Measurements from ENCODE around the gene ASB13.
A peak's percentile ranks its signal among the peaks of the same experiment; 100 is the strongest.
"Not testable (repeated sequence)": the region's sequence is repeated elsewhere in the genome, so short reads cannot be mapped to it uniquely, and the experiment has no call there.

The ASB13 gene

DNA sequence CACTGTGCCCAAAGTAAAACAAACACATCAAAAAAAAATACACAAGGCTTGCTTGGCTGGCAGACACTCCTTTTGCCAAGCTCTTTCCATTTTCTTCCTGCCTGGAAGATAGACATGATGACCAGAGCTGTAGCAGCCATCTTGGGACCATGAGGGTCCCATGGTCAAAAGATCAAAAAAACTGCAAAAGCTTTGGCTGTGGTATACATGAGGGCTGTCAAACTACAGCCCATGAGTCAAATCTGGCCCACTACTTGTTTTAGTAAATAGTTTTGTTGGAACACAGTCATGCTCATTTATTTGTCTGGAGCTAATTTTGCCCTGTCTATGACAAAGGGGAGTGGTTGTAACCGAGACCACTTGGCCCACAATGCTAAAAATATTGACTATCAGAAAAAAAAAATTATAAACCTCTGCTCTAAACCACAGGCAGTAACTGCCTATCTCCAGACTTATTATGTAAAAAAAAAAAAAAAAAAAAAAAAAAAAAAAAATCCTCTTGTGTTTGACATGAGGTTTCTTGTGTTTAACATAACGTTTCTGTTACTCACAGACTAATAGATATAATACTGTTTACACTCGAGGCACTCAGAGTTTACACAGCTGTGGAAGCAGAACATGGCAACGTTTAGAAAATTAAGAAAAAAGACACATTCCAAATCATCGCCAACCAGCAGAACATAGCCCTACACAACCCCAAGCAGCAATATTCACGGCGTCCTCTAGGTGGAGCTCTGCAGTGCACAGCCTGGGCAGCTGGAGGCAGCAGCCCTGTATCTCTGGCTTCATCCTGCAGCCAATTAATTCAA lies 36.9 kb downstream of the ASB13 start:
- intact Hi-C loops (cut with DNase I), result no loop called here
- peak; percentile 29 to 91 (median 80) for DNase-seq

DNA sequence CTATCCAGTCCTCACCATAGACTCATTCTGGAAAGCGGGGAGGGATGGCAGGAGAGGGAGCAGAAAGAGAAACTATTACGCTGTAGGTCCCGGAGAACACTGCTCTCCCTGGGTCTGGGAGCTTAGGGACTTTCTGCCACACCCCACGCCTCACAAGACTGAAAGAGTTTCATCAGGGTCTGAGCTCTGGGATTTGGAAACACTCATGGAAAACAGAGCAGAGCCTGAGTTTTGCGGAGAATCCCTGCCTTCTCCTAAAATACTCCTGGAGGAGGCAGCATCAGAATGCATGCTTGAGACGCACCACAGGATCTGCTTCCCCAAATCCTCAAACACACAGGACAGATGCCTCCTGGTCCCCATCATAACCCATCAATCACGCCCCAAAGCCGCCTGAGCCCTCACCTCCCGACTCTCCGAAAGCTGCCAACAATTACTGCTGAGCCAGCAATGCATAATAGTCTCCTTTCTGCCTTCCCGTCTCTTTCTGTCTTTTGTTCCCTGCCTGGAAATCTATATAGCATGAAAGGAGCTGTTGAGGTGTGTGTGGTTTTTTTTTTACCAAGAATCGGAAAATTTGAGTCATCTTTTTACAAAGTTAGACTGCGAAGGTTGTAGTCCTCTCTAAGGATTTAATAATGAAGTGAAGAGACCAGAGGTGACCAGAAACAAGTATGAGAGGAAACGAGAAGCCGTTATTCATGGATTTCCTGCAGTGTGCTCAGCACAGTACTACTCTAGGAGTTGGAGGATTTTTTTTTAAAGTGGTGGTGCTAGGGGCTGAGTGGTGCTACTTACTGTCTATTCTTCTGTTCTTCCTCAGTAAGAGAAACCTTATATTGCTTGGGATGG lies 37.7 kb downstream of the ASB13 start:
- intact Hi-C loops (cut with DNase I), result no loop called here
- no peak for DNase-seq

GRCh38 chr10:5627486-5628044 lies 38.8 kb downstream of the ASB13 start:
- intact Hi-C loops (cut with DNase I), result no loop called here
- DNase-seq, result no peak

- intact Hi-C loops (cut with DNase I), result no loop called here
- no peak for DNase-seq
These were observed 40.2 kb downstream of the ASB13 start for GRCh38 chr10:5625992-5626777.

GRCh38 chr10:5624701-5625100 lies 41.7 kb downstream of the ASB13 start:
- DNase-seq, result no peak
- intact Hi-C loops (cut with DNase I), result loop anchor here (5.0 kb wide), 1 partner anchor 182 kb away; no protein-coding TSS in a partner anchor

- intact Hi-C loops (cut with DNase I), result loop anchor here (5.0 kb wide), 1 partner anchor 181 kb away; no protein-coding TSS in a partner anchor
- DNase-seq, result peak; percentile 69 to 91 (median 84)
These were observed 43.2 kb downstream of the ASB13 start for GRCh38 chr10:5623081-5623748.

DNA sequence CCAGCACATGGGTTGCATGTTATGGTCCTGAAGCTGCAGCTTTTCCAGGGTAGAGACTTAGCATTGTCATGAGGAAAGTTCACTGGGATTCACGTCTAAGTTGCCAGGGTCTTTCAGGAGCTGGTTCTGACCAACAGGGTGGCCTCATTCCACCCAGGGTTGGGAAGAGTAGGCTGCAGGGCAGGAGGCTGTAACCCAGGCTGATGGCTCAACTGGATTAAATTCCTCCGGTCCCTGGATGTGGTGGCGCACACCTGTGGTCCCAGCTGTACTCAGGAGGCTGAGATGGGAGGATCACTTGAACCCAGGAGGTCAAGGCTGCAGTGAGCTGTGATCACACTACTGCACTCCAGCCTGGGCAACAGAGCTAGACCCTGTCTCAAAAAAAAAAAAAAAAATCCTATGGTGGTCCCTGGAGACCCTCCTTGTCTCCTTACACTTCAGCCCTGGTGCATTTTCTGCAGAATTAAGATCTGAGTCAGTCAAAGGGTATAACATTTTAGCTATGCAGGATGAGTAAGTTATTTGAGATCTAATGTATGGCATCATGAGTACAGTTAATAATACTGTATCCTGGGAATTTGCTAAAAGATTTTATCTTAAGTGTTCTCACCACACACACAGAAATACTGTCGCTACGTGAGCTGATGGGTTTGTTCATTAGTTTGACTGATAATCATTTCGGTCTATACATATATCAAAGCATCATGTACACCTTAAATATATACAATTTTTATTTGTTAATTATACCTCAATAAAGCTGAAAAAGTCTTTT lies 44.0 kb downstream of the ASB13 start:
- DNase-seq, result no peak
- intact Hi-C loops (cut with DNase I), result loop anchor here (5.0 kb wide), 1 partner anchor 180 kb away; no protein-coding TSS in a partner anchor

DNA sequence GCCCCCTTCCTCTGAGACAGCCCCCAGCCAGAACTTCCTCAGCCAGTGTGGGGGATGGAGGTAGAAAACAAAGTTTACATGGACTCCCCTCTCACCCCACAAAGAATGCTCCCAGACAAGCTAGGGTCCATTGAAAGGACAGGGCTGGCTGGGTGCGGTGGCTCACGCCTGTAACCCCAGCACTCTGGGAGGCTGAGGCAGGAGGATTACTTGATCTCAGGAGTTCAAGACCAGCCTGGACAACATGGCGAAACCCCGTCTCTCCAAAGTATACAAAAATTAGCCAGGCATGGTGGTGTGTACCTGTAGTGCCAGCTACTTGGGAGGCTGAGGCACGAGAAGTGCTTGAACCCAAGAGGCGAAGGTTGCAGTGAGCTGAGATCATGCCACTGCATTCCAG lies 45.0 kb downstream of the ASB13 start:
- intact Hi-C loops (cut with DNase I), result loop anchor here (5.0 kb wide), 1 partner anchor 179 kb away; no protein-coding TSS in a partner anchor
- DNase-seq, result not testable (repeated sequence)

DNA sequence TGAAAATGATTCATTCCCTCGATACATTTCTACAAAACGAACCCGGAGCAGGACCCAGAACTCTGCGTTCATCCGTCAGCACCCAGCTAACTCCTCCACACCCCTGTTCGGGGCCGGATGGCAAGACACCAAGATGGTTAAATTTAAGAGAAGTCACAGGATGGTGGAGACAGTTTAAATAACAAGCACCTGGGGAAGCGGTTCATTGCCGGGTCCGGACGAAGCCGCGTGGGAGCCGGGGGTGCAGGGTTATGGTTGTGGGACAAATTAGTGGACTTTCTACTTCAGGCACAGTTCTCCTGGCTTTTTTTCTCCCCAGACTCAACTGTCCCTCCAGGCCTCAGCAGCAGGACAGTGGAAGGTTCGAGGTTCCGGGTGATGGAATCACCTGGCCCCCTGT lies 45.4 kb downstream of the ASB13 start:
- DNase-seq, result no peak
- intact Hi-C loops (cut with DNase I), result loop anchor here (5.0 kb wide), 1 partner anchor 179 kb away; no protein-coding TSS in a partner anchor

GRCh38 chr10:5620223-5620721 lies 46.1 kb downstream of the ASB13 start:
- peak in 24 of 42 donors; percentile 8 to 60 (median 30) for DNase-seq
- intact Hi-C loops (cut with DNase I), result loop anchor here (5.0 kb wide), 1 partner anchor 178 kb away; no protein-coding TSS in a partner anchor

- DNase-seq, result no peak
- intact Hi-C loops (cut with DNase I), result loop anchor here (5.0 to 10.0 kb wide), 2 partner anchors 177 to 775 kb away; no protein-coding TSS in a partner anchor
These were observed 46.8 kb downstream of the ASB13 start for GRCh38 chr10:5619362-5620211.

- intact Hi-C loops (cut with DNase I), result loop anchor here (10.0 kb wide), 1 partner anchor 774 kb away; no protein-coding TSS in a partner anchor
- DNase-seq, result no peak
These were observed 47.6 kb downstream of the ASB13 start for GRCh38 chr10:5618829-5619228.

DNA sequence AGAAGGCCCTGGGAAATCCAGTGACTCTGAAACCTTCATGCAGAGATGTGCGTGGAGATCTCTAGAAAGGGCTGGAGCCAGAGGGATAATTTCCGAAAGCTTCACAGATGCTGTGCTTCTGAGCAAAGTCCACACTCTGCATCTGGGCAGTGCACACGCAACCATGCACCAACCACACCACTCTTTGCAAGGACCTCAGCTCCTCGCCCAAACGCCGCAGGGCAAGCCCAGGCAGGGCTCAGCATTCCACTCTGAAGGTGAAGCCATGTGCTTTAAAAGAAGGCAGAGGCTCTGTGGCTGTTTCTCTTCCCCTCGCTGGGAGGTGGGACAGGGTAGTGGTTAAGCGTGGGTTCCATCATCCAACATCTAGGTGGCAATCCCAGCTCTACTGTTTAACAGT lies 48.4 kb downstream of the ASB13 start:
- intact Hi-C loops (cut with DNase I), result loop anchor here (10.0 kb wide), 1 partner anchor 773 kb away; no protein-coding TSS in a partner anchor

DNA sequence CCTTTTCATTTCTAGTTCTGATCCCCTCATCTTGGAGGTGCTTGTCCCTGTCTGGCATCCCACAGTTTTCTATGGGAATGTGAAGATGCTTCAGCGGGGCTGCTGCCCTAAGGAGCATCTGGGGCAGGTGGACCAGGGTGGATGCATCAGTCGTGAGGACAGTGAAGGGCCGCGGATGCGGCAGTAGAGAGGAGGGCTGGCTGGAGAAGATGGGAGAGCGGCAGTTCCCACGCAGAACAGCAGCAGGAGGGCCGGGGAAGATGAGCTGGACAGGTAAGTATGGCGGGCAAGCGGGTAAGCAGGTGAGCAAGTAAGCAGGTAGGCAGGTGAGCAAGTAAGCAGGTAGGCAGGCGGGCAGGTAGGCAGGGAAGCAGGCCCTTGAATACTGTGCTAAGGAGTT lies 48.9 kb downstream of the ASB13 start:
- DNase-seq, result no peak
- intact Hi-C loops (cut with DNase I), result loop anchor here (10.0 kb wide), 1 partner anchor 773 kb away; no protein-coding TSS in a partner anchor

More for the DNA sequence above, 48.4 kb downstream of the ASB13 start:
- no peak for DNase-seq

DNA sequence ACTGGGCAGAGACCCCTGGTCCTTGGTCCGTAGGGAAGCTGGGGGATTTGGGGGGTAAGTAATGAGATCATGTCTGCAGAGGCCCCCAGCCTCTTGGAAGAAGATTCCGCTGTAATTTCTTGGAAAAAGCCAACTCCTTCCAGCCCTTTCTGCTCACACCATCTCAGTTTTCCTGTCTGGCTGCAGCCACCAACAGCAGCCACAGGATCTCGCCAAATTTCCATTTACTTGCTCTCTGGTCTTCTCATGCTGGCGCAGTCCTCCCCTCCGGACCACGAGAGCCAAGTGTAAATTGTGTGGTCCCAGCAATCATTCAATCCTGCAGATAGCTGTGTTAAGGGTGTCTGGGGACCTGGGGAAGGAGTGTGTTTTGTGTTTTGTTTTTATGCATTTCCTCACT lies 49.6 kb downstream of the ASB13 start:
- intact Hi-C loops (cut with DNase I), result loop anchor here (10.0 kb wide), 1 partner anchor 772 kb away; no protein-coding TSS in a partner anchor
- DNase-seq, result no peak

DNA sequence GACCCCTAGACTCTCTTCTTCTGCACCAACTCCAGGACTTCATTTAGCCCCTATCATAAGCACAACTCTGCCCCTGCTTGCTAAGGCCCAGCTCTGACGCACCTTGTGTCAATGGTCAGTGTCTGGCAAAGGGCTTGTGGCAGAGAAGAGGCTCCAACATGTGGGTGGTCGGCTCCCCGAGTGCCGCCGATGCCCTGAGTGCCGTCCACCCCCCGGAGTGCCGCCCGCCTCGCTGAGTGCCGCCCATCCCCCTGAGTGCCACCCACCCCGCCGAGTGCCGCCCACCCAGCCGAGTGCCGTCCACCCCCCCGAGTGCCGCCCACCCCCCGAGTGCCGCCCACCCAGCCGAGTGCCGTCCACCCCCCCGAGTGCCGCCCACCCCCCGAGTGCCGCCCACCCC lies 50.3 kb downstream of the ASB13 start:
- intact Hi-C loops (cut with DNase I), result loop anchor here (10.0 kb wide), 1 partner anchor 771 kb away; no protein-coding TSS in a partner anchor
- DNase-seq, result no peak

Measured in head of caudate nucleus (tissue), 42 donors.